ENCODE results near the gene ANKRD39.
A peak's percentile ranks its signal among the peaks of the same experiment; 100 is the strongest.

Gene ANKRD39

DNA sequence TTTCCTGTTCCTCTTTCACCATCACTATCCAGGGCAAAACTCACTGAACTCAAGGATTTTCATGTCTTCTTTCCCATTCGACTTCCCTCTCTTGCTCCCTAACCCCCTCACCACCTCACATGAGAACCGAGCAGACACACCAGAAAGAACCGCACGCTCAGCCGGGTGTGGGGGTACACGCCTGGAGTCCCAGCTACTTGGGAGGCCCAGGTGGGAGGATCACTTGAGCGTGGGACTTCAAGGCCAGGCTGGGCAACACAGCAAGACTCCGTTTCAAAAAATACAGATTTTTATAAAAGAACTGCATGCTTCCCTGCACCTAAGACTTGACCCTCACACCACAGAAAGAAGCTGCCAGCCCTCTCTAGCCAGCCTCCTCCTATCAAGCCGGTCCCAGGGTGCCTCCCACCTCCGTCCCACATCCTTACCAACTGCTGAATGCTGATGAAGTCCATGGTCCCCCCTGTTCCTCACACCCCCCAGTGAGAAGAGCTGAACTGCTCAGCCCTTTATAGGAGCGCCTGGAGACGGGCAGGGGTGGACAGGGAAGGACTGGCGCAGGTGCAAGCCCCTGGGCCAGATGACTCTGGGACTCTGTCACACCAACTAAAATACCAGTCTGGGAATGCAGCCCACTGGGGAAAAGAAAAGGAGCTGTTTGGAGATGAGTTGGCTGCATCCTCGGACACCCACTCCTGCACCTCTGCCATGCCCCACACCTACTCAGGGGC, 14.1 kb downstream of the ANKRD39 start, which contains the start of gene ANKRD23:
ANKRD23 (minus strand) TSS at position 484 of the 731 bp plus-strand sequence; CDS start at position 455, 29 bp downstream.
- TF ChIP-seq, protein P1, sequence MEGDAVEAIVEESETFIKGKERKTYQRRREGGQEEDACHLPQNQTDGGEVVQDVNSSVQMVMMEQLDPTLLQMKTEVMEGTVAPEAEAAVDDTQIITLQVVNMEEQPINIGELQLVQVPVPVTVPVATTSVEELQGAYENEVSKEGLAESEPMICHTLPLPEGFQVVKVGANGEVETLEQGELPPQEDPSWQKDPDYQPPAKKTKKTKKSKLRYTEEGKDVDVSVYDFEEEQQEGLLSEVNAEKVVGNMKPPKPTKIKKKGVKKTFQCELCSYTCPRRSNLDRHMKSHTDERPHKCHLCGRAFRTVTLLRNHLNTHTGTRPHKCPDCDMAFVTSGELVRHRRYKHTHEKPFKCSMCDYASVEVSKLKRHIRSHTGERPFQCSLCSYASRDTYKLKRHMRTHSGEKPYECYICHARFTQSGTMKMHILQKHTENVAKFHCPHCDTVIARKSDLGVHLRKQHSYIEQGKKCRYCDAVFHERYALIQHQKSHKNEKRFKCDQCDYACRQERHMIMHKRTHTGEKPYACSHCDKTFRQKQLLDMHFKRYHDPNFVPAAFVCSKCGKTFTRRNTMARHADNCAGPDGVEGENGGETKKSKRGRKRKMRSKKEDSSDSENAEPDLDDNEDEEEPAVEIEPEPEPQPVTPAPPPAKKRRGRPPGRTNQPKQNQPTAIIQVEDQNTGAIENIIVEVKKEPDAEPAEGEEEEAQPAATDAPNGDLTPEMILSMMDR (IDR thresholded peaks at IDR 0.05; ENCODE audit: extremely low read depth, missing control alignments) = no peak
- DNase-seq (ENCODE audit: low spot score) = no peak

DNA sequence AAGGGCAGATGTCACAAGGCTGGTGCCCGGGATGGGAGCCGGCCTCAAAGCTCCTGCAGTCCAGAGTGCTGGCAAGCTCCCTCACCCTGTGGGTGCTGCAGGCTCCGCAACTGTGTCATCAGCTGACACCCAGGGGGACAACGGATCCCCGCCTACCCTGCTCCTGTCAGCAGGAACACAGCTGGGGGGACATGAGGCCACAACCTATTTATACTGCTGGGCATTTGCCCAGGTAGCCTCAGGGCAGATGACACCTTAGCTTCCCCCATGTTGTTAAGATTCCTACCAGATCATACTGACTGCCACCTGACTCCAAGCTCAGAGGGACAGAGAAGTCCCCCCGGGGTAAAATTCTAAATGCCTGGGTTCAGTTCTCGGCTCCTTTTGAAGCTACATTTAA, 15.2 kb downstream of the ANKRD39 start:
- DNase-seq (ENCODE audit: low spot score) = no peak
- TF ChIP-seq, protein P1 (IDR thresholded peaks at IDR 0.05; ENCODE audit: extremely low read depth, missing control alignments) = no peak

DNA sequence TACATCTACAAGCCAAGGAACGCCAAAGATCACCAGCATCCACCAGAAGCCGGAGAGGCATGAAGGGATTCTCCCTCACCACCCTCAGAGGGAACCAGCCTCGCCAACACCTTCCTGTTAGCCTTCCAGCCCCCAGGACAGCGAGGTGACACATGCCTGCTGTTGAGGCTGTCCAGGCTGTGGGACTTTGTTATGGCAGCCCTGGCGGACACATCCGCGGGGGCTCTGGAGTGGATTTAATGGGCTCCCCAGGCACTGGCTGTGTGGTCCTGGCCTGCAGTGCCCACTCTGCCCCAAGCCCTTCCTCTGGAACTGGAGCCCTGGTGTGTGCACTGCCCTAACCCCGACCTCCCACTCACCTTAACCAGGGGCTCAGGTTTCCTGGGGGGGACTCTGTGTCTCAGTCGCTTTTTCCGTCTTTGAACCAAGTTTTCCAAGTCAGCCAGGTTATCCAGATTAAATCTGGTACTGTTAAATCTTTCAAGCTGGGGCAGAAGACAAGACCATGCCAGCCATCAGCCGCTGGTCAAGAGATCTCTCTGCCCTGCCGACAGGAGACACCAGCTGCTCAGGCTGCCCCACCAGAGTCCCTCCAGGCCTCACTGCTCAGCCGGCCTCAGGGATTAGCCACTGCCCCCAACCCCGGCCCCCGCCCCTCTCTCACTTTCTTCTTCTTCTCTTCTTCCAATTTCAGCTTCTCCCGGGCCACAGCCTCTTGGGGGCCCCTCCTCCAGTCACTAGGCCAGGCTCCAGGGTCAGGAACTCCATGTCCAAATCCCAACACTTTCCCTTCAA, 15.9 kb downstream of the ANKRD39 start:
- TF ChIP-seq, protein P1 (IDR thresholded peaks at IDR 0.05; ENCODE audit: extremely low read depth, missing control alignments) = no peak

DNA sequence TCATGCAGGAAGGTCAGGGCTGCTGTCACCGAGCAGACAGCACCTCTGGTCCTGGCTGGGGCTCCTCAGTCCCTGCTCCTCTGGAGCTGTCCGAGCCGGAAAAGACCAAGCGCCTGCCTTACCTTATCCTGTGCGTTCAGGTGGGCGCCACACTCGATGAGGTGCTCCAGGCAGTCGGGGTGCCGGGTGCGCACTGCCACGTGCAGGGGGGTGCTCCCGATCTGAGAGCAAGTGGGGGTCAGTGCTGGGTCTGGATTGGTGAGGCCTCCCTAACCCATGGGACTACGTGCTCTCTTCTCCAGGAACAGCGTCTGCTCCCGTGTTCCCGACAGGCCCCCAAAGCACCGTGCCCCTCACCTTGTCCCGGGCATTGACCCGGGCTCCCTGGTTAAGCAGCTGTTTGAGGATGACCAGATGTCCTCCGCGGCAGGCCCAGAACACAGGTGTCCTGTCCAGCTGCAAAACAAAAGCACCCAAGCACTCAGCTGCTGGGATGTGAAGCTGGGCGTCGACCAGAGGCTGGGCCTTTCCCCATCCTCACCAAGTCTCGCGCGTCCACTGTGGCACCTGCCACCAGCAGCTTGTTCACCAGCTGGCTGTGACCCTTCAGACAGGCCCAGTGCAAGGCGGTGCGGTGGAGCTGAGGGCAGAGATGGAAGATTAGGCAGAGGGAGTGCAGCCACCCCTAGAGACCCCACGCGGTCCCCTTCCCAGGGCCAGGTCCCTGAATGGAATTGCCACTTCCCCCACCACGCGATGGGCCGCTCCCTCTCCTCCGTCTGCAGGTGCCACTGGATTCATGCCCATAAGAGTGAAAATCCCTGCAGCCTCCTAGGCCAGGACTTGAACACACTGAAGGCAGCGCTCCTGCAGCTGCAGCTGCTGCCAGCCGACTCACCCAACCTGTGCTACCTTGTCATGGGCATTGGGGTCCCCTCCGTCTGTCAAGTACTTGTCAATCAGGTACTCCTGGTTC, 17.7 kb downstream of the ANKRD39 start:
- TF ChIP-seq, protein P1 (IDR thresholded peaks at IDR 0.05; ENCODE audit: extremely low read depth, missing control alignments) = no peak
- no peak for DNase-seq (ENCODE audit: low spot score)

More for the DNA sequence above, 15.9 kb downstream of the ANKRD39 start:
- no peak for DNase-seq (ENCODE audit: low spot score)

DNA sequence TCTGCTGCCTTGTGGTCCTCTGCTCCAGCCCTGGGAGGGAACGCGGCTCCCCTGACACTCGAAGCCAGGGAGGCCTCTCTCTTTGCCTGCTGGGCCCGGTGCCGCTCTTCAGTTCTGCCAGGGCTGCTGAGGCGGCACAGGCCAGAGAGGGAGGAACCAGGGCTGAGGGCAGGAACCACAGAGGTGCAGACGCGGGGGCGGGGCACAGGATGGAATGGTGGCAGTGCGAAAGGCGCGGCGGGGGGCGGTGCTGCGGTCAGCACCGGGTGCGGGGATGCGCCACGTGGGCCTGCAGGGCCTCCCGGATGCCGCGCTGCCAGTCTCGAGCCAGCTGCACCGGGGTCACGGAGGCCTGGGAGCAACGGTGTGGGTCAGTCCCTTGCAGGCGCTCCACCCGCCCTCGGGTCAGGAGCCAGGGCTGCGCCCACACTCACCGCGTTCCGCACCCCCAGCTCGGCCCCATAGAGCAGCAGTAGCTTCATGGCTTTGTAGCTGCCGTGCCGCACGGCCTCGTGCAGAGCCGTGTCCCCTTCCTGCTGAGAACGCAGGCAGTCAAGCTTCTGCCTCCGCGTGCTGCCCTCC, 18.4 kb downstream of the ANKRD39 start:
- TF ChIP-seq, protein P1 (IDR thresholded peaks at IDR 0.05; ENCODE audit: extremely low read depth, missing control alignments) = no peak
- peak; percentile 55 for DNase-seq (ENCODE audit: low spot score)

DNA sequence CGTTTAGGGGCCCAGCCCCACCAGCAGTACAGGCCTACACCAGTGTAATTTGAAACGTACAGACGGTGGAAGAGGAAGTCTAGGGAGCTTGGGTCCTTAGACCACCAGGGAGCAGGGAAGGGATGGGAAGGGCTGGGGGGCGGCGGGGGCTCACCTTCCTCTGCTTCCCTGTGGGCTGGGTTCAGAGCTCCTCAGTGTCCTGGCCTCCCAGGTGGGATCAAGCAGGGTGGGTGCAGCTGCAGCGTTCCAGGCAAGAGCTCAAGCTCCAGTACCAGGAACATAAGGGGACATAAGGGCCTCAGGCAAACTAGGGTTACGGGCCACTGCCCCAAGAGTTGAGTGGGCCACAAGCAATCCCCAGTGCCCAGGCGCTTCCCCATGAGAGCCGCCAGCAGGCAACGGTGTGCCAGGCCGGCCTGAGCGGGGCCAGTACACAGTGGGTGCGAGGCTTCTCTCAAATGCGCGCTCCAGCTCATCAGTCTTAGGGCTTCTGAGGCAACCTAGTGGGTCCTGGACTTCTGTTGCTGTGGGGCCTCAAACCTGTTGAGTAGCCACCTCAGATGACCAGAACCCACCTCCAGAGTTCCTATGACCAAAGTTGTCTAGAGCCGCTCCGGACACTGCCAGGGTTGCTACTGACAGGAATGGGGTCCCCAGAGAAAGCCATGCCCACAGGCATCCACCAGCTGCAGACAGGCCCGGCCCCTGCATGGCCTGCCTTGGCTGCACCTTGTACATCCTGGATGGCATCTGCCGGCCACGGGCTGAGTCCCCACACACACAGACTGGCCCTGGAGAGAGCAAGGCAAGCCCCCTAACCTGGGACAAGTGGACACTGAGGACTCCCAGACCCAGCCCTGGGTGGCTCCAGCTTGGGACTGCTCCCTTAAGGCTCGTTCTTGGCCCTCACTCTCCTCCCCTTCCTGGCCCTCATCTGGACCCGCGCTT, 19.2 kb downstream of the ANKRD39 start:
- DNase-seq (ENCODE audit: low spot score) = no peak
- TF ChIP-seq, protein P1 (IDR thresholded peaks at IDR 0.05; ENCODE audit: extremely low read depth, missing control alignments) = no peak
